Measurements from ENCODE around the gene NUDT16L1.

DNA sequence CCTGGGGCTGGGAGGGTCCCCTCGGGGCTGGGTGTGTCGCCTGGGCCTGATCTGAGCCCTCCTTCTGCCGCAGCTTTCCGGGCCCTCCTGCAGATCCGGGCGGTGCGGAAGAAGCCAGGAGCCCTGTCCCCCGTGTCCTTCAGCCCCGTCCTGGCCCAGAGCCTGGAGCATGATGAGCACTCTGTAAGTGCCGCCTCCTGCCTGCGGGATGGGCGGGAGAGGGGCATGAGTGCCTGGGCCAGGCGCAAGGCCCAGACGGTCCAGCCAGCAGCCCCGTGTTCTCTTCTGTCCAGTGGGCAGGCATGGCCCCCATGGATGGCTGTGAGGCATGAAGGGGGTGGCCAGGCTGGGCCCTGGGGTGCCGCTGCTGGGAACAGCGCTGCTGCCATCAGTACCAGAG is 16.0 kb upstream of the NUDT16L1 start:
- TF ChIP-seq CTCF (IDR thresholded peaks at IDR 0.05) (no peak), POLR2A (IDR thresholded peaks at IDR 0.05) (no peak)

Data from uterus (tissue), 2 donors.